Raji (cell line): ENCODE measurements around the gene CCDC33.

Source experiments
- POLR2A ChIP-seq: IDR thresholded peaks from 2 replicates; pipeline ENCODE4 v1.6.1; 2011; ENCODE audit warnings: low read depth, low read length, control low read depth; ENCODE audit not compliant: insufficient read depth

Gene CCDC33

DNA sequence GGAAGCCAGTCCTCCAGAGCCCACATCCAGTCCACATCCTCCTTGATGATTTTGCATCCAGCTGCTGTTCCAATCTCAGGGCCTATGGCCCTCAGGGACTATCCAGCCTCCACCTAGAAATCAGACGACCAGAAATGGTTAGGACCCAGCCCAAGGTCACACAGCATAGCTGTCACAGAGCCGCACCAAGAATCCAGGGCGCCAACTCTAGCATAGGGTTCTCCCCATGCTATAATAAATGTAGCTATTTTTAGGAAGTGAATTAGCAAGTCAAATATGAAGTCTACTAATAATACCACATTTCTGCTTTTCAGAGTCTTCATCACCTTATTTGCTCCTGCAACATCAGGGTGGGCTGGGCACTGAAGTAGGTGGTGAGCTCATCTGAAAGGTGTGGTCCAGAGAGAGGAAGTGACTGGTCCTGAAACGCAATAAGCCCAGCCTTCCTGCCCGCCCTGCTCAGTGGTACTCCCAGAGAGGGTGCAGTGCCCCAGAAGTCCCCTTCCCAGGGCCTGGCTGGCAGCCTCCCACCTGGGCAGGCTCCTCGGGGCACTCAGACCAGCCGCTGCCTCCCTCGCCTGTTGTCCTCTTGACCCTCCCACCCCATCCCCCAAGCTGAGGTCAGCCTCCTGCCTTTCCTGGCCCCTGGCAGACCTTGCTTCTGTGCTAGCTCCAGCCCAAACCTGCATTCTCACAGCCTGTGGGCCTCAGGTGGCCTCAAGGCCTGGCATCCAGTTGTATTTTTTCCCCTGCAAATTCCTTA is 148.9 kb downstream of the CCDC33 start:
- peak; percentile 44; the same call in 1 of the 2 replicates for TF ChIP-seq POLR2A

DNA sequence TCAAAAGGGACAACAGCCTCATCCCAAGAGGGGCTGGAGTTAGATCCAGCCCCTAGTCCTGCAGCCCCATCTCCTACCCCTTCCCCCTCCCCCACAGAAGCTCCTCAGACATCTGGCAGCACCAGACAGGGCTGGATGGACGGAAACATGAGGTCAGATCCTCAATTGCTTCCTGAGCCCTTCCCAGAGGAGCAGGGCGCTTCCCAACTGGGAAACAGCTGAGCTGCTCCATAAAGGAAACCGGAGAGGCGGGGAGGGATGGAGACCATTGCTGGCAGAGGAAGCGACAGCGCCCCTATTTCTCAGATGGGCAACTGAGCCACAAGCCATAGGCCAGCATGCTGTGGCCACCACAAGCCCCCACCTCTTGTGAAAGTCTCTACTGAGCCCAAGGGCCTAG is 149.6 kb downstream of the CCDC33 start:
- TF ChIP-seq POLR2A: no peak
